Measurements from ENCODE around the gene OR6T1. TPM values are rescaled to one million over a fixed set of nuclear protein-coding genes. Genes with fewer than 3 reads are reported as not detected.

The OR6T1 gene, protein sequence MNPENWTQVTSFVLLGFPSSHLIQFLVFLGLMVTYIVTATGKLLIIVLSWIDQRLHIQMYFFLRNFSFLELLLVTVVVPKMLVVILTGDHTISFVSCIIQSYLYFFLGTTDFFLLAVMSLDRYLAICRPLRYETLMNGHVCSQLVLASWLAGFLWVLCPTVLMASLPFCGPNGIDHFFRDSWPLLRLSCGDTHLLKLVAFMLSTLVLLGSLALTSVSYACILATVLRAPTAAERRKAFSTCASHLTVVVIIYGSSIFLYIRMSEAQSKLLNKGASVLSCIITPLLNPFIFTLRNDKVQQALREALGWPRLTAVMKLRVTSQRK
- total RNA-seq (2022) (not detected in 2 replicates), Bru-seq, nascent RNA (not detected), BruChase-seq, experiment 1, labeled RNA remaining after a 6-hour chase (not detected), BruChase-seq, experiment 2, labeled RNA remaining after a 2-hour chase (not detected)
- long read RNA-seq = 0 reads

DNA sequence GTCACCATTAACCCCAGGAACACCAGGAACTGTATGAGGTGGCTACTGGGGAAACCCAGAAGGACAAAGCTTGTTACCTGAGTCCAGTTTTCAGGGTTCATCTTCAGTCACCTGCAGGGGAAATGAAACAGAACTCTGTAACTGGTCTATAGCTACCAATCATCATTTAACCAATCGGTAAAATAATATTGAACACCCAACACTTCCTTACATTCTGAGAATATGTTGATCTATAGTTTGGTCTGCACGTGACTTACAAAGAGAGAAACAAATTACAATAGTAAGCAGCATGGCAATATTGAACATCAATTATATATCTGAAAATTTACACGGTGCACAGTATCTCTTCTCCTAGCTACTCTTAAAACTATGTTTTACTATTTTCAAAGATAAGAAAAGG is at the start of gene OR6T1:
OR6T1 (minus strand) TSS at position 101 of the 400 bp plus-strand sequence; CDS start at position 101, 0 bp downstream.
- Mint-ChIP-seq H3K27me3 (ENCODE audit: unreplicated experiment) (no peaks in the 10 kb centered on the region), H3K27ac (ENCODE audit: unreplicated experiment) (no peak within 1 kb of the TSS), H3K9me3 (ENCODE audit: low read depth, unreplicated experiment) (peaks cover 21% of the 10 kb centered on the region), H3K4me3 (ENCODE audit: low read depth, unreplicated experiment) (no peak within 1 kb of the TSS), H3K4me1 (ENCODE audit: low read depth, unreplicated experiment) (no peaks in the 10 kb centered on the region), H3K36me3 (ENCODE audit: insufficient read depth, unreplicated experiment) (no peaks in the 10 kb centered on the region)
- intact Hi-C loops (cut with micrococcal nuclease; ENCODE audit: unreplicated experiment) = no loop called here
- BruUV-seq (replicated peaks) = no TSS peak
- CTCF ChIA-PET = no interaction called here
- TF ChIP-seq, protein P1, sequence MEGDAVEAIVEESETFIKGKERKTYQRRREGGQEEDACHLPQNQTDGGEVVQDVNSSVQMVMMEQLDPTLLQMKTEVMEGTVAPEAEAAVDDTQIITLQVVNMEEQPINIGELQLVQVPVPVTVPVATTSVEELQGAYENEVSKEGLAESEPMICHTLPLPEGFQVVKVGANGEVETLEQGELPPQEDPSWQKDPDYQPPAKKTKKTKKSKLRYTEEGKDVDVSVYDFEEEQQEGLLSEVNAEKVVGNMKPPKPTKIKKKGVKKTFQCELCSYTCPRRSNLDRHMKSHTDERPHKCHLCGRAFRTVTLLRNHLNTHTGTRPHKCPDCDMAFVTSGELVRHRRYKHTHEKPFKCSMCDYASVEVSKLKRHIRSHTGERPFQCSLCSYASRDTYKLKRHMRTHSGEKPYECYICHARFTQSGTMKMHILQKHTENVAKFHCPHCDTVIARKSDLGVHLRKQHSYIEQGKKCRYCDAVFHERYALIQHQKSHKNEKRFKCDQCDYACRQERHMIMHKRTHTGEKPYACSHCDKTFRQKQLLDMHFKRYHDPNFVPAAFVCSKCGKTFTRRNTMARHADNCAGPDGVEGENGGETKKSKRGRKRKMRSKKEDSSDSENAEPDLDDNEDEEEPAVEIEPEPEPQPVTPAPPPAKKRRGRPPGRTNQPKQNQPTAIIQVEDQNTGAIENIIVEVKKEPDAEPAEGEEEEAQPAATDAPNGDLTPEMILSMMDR (IDR thresholded peaks at IDR 0.05; ENCODE audit: unreplicated experiment) = no peak
- DNase-seq = no peak

DNA sequence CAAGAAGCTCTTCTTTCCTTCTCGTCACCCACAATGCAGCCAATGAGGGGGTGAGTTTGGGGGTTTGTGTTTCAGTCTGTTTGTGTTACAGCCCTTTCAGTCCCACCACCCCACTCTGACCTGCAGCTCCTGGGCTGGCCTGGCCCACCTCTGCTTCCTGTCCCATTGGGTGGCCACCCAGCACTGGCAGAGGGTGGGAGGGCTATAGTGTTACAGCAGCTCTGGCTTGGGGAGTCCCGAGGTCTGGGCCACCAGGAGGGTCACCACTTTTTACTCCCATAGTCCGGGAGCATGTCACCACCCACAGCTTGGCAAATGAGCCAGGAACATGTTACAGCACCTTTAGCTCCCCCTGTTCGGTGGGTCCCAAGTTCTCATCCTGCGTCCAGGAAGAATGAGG is 35.7 kb upstream of the OR6T1 start:
- TF ChIP-seq, protein P1 (IDR thresholded peaks at IDR 0.05; ENCODE audit: unreplicated experiment) = no peak
- Mint-ChIP-seq H3K27ac (ENCODE audit: unreplicated experiment) (no peak overlapping the region), H3K4me3 (ENCODE audit: low read depth, unreplicated experiment) (no peak overlapping the region), H3K36me3 (ENCODE audit: insufficient read depth, unreplicated experiment) (no peaks in the 10 kb centered on the region), H3K4me1 (ENCODE audit: low read depth, unreplicated experiment) (no peaks in the 10 kb centered on the region), H3K27me3 (ENCODE audit: unreplicated experiment) (no peaks in the 10 kb centered on the region), H3K9me3 (ENCODE audit: low read depth, unreplicated experiment) (peaks cover 11% of the 10 kb centered on the region)
- intact Hi-C loops (cut with micrococcal nuclease; ENCODE audit: unreplicated experiment) = no loop called here
- BruUV-seq (replicated peaks) = no TSS peak
- CTCF ChIA-PET = no interaction called here
- no peak for DNase-seq

DNA sequence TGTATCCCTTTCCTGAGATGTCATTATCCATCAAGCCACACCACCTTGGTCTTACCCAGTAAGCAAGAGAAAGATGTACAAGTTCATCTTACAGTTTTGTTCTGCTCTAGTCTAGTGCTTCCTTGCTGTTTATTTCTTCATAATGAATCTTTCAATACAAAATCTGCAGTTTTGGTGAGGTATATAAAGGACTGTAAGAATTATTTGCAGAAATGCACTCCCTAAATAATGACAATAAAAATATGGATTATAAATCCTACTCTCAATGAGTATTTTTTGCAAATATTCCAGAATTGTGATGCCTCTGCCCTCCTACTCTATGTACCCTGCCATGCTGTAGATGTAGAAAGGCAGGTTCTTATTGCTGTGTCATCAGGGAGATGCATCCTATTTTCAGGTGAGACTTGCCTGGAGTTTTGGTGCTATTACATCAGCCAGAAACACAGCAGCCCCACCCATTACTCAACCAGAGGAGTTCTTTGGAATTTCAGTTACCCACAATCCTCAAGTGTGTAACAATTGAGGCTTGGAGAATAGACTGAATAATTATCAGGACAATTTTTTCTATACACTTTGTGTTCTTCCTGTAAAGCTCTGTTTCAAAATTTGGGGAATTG is 34.2 kb upstream of the OR6T1 start, which contains the start of gene OR10S1:
OR10S1 (minus strand) TSS at position 51 of the 617 bp plus-strand sequence. CDS start 117 bp downstream, outside the sequence.
- H3K36me3 Mint-ChIP-seq (ENCODE audit: insufficient read depth, unreplicated experiment) = no peaks in the 10 kb centered on the region
- no TSS peak for BruUV-seq (replicated peaks)
- H3K27me3 Mint-ChIP-seq (ENCODE audit: unreplicated experiment) = no peaks in the 10 kb centered on the region
- TF ChIP-seq, protein P1 (IDR thresholded peaks at IDR 0.05; ENCODE audit: unreplicated experiment) = no peak
- H3K27ac Mint-ChIP-seq (ENCODE audit: unreplicated experiment) = no peak within 1 kb of the TSS
- intact Hi-C loops (cut with micrococcal nuclease; ENCODE audit: unreplicated experiment) = no loop called here
- no peak for DNase-seq
- CTCF ChIA-PET = no interaction called here
- no peaks in the 10 kb centered on the region for H3K4me1 Mint-ChIP-seq (ENCODE audit: low read depth, unreplicated experiment)
- H3K9me3 Mint-ChIP-seq (ENCODE audit: low read depth, unreplicated experiment) = peaks cover 8% of the 10 kb centered on the region
- H3K4me3 Mint-ChIP-seq (ENCODE audit: low read depth, unreplicated experiment) = no peak within 1 kb of the TSS

DNA sequence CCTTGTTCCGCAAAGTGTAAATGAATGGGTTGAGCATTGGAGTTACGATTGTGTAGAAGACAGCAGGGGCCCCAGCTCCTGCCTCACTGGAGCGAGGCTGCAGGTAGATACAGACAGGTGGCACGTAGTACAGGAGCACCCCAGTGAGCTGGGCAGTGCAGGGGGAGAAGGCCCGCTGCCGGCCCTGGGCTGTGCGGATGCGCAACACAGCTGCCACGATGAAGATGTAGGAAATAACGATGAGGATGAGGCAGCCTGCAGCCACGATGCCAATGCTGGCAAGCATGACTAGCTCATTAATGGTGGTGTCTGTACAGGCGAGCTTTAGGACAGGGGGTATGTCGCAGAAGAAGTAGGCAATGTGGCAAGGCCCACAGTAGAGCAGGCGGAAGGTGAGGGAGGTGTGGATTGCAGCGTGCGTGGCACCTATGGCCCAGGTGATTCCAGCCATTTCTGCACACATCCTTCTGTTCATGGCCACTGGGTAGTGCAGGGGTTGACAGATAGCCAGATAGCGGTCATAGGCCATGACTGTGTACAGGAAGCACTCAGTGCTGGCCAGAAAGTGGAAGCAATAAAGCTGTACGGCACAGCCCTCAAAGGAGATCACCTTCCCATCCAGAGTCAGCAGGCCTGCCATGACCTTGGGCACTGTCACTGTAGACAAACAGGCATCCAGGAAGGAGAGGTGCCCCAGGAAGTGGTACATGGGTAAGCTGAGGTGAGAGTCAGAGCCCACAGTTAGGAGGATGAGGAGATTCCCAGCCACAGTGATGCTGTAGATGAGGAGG is 33.3 kb upstream of the OR6T1 start:
- no peaks in the 10 kb centered on the region for H3K27me3 Mint-ChIP-seq (ENCODE audit: unreplicated experiment)
- peaks cover 5% of the 10 kb centered on the region for H3K9me3 Mint-ChIP-seq (ENCODE audit: low read depth, unreplicated experiment)
- H3K27ac Mint-ChIP-seq (ENCODE audit: unreplicated experiment) = no peak overlapping the region
- no TSS peak for BruUV-seq (replicated peaks)
- H3K36me3 Mint-ChIP-seq (ENCODE audit: insufficient read depth, unreplicated experiment) = no peaks in the 10 kb centered on the region
- intact Hi-C loops (cut with micrococcal nuclease; ENCODE audit: unreplicated experiment) = no loop called here
- CTCF ChIA-PET = no interaction called here
- TF ChIP-seq, protein P1 (IDR thresholded peaks at IDR 0.05; ENCODE audit: unreplicated experiment) = no peak
- H3K4me3 Mint-ChIP-seq (ENCODE audit: low read depth, unreplicated experiment) = no peak overlapping the region
- DNase-seq = no peak
- H3K4me1 Mint-ChIP-seq (ENCODE audit: low read depth, unreplicated experiment) = no peaks in the 10 kb centered on the region

Data from Calu3 (cell line).